ENCODE data around the gene SNX5. TPM values are rescaled to one million over a fixed set of nuclear protein-coding genes. Genes with fewer than 3 reads are reported as not detected.

SNX5 gene
- polyA plus RNA-seq, 1 donor from 2014 or later: 59.8 TPM

GRCh38 chr20:18016772-18017171 is 48.2 kb upstream of the SNX5 start:
- Histone ChIP-seq H3K4me3 (ENCODE audit: low read length) (no peak overlapping the region), H4K20me1 (ENCODE audit: insufficient read depth) (no peaks in the 10 kb centered on the region), H3K36me3 (ENCODE audit: insufficient read depth, low read length) (no peaks in the 10 kb centered on the region), H3K27ac (ENCODE audit: low read length) (no peak overlapping the region), H3K9ac (ENCODE audit: low read length) (no peak overlapping the region), H2AFZ (ENCODE audit: low read depth, low read length) (no peak overlapping the region), H3K9me3 (ENCODE audit: low read length) (no peaks in the 10 kb centered on the region), H3K79me2 (replicated peaks; ENCODE audit: insufficient read depth, low read length) (no peaks in the 10 kb centered on the region), H3K9me2 (ENCODE audit: insufficient read depth, low read length) (no peaks in the 10 kb centered on the region), H3K4me2 (ENCODE audit: low read length) (no peak overlapping the region), H3F3A (ENCODE audit: insufficient read depth, low read length, poor library complexity, severe bottlenecking) (no peaks in the 10 kb centered on the region), H3K27me3 (ENCODE audit: insufficient read depth, low read depth, low read length) (no peaks in the 10 kb centered on the region)
- TF ChIP-seq RAD21 (conservative IDR thresholded peaks at IDR 0.05) (no peak), SMC3 (conservative IDR thresholded peaks at IDR 0.05; ENCODE audit: poor library complexity) (no peak), MXI1 (conservative IDR thresholded peaks at IDR 0.05; ENCODE audit: poor library complexity, severe bottlenecking) (no peak), REST (IDR thresholded peaks at IDR 0.05; ENCODE audit: borderline replicate concordance) (no peak), EP300 (conservative IDR thresholded peaks at IDR 0.05; ENCODE audit: poor library complexity, severe bottlenecking) (no peak), TAF1 (IDR thresholded peaks at IDR 0.05; ENCODE audit: low read depth) (no peak), POLR2AphosphoS5 (IDR thresholded peaks at IDR 0.05) (no peak), CTCF (IDR thresholded peaks at IDR 0.05; ENCODE audit: poor library complexity, severe bottlenecking) (no peak), EZH2 (IDR thresholded peaks at IDR 0.05; ENCODE audit: borderline replicate concordance, insufficient read depth, low read length, poor library complexity, severe bottlenecking) (no peak)

- Histone ChIP-seq H3K9me2 (ENCODE audit: insufficient read depth, low read length) (no peaks in the 10 kb centered on the region), H4K20me1 (ENCODE audit: insufficient read depth) (no peaks in the 10 kb centered on the region), H3K27me3 (ENCODE audit: insufficient read depth, low read depth, low read length) (no peaks in the 10 kb centered on the region), H2AFZ (ENCODE audit: low read depth, low read length) (no peak overlapping the region), H3K27ac (ENCODE audit: low read length) (no peak overlapping the region), H3F3A (ENCODE audit: insufficient read depth, low read length, poor library complexity, severe bottlenecking) (no peaks in the 10 kb centered on the region), H3K9ac (ENCODE audit: low read length) (no peak overlapping the region), H3K36me3 (ENCODE audit: insufficient read depth, low read length) (no peaks in the 10 kb centered on the region), H3K79me2 (replicated peaks; ENCODE audit: insufficient read depth, low read length) (no peaks in the 10 kb centered on the region), H3K9me3 (ENCODE audit: low read length) (no peaks in the 10 kb centered on the region), H3K4me2 (ENCODE audit: low read length) (no peak overlapping the region), H3K4me3 (ENCODE audit: low read length) (no peak overlapping the region)
- TF ChIP-seq MXI1 (conservative IDR thresholded peaks at IDR 0.05; ENCODE audit: poor library complexity, severe bottlenecking) (no peak), TAF1 (IDR thresholded peaks at IDR 0.05; ENCODE audit: low read depth) (no peak), CTCF (IDR thresholded peaks at IDR 0.05; ENCODE audit: poor library complexity, severe bottlenecking) (no peak), REST (IDR thresholded peaks at IDR 0.05; ENCODE audit: borderline replicate concordance) (no peak), EP300 (conservative IDR thresholded peaks at IDR 0.05; ENCODE audit: poor library complexity, severe bottlenecking) (no peak), EZH2 (IDR thresholded peaks at IDR 0.05; ENCODE audit: borderline replicate concordance, insufficient read depth, low read length, poor library complexity, severe bottlenecking) (no peak), RAD21 (conservative IDR thresholded peaks at IDR 0.05) (no peak), POLR2AphosphoS5 (IDR thresholded peaks at IDR 0.05) (no peak), SMC3 (conservative IDR thresholded peaks at IDR 0.05; ENCODE audit: poor library complexity) (no peak)
Measured at GRCh38 chr20:18014411-18014810, 45.8 kb upstream of the SNX5 start.

Measured in neural cell (in vitro differentiated cells).